GM13977 (cell line): ENCODE data around the gene CCDC87.

Experiments
- DNase-seq: peaks from one replicate; pipeline ENCODE4 v3.0.0; 2012; ENCODE audit warnings: low spot score
- CTCF ChIP-seq: IDR thresholded peaks from 2 replicates; pipeline ENCODE4 v1.5.1; 2012; ENCODE audit warnings: mild to moderate bottlenecking, control low read depth; ENCODE audit not compliant: insufficient read depth; ENCODE audit errors: extremely low read depth, missing control alignments
- in situ Hi-C: fragments of 300-500 bp; cut with MboI; formaldehyde crosslinking; loops from one replicate; pipeline ENCODE4 v1.12.0; 2022; ENCODE audit warnings: low sequenced_read_pairs, low pct_unique_long_range_greater_than_20kb, mixed read lengths, inconsistent platforms; ENCODE audit not compliant: unreplicated experiment

Gene CCDC87

GRCh38 chr11:66555416-66555815 is 37.4 kb downstream of the CCDC87 start:
- no peak for DNase-seq
- in situ Hi-C loops: loop anchor here (25.0 kb wide), 1 partner anchor 282 kb away; the partner anchor contains the start of gene RCE1
- no peak for TF ChIP-seq CTCF

GRCh38 chr11:66554602-66555001 is 38.3 kb downstream of the CCDC87 start:
- DNase-seq: no peak
- TF ChIP-seq CTCF: no peak
- in situ Hi-C loops: loop anchor here (25.0 kb wide), 1 partner anchor 283 kb away; the partner anchor contains the start of gene RCE1

DNA sequence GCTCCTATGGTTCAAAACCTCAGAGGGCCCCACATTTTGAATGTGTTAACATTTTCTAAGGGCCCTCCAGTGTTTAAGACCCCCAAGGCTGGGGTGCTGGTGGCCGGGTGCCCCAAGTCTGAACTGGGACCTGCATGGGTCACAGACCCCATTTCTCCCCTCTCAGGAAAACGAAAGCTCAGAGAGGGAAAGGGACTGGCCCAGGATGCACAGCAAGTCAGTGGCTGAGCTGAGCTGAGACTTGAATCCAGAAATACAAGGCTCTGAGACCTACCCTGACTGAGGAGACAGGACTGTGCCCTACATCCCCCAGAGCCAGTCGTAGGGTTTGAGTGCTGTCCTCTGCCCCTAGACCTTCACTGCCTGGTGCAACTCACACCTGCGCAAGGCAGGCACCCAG is 42.0 kb downstream of the CCDC87 start:
- no peak for TF ChIP-seq CTCF
- in situ Hi-C loops: loop anchor here (25.0 kb wide), 1 partner anchor 286 kb away; the partner anchor contains the start of gene RCE1
- no peak for DNase-seq

GRCh38 chr11:66549696-66550095 is 43.2 kb downstream of the CCDC87 start:
- DNase-seq: no peak
- no peak for TF ChIP-seq CTCF
- in situ Hi-C loops: loop anchor here (25.0 kb wide), 1 partner anchor 288 kb away; the partner anchor contains the start of gene RCE1

DNA sequence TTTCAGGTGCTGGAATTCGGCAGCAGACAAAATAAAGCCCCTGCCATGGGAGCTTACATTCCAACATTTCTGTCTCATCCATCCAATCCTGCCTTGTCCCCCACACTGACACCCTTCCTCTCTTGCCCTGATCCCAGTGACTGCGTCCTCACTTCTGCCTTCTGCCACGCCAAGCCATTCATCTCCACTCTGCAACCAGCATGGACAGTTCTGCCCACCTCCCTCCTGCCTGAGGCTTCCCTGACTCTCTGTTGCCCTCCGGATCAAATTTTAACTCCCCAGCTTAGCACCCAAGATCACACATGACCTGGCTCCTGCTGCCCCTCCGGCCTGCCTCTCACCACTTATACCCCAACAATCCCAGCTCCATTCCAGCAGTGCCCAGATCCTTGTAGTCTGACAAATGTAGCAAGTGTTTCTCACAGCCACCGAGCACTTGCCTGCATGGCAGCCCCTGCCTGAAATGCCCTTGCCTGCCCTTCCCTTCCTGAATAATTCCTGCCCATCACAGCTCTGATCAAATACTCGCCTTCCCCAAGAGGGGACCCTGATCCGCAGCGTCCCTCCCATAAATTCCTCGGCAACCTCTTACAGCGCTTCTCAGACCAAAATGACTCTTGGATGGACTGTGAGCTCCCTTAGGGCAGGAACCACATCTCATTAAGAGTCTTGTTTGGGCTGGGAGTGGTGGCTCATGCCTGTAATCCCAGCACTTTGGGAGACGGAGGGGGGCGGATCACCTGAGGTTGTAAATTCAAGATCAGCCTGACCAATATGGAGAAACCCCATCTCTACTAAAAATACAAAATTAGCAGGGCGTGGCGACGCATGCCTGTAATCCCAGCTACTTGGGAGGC is 43.9 kb downstream of the CCDC87 start:
- in situ Hi-C loops: no loop called here
- no peak for TF ChIP-seq CTCF

GRCh38 chr11:66548041-66548440 is 44.8 kb downstream of the CCDC87 start:
- in situ Hi-C loops: no loop called here
- no peak for DNase-seq
- no peak for TF ChIP-seq CTCF

More for the DNA sequence above, 43.9 kb downstream of the CCDC87 start:
- no peak for DNase-seq
